GM21360 (cell line): ENCODE data around the gene HHEX.
A peak's percentile ranks its signal among the peaks of the same experiment; 100 is the strongest.

Source experiments
- ATAC-seq: cut with Tn5 transposase; IDR thresholded peaks from one replicate; pipeline ENCODE4 v1.9.1; 2021; ENCODE audit warnings: mild to moderate bottlenecking, moderate library complexity; ENCODE audit not compliant: unreplicated experiment

The HHEX gene

GRCh38 chr10:92692697-92693533 is 3.2 kb downstream of the HHEX start:
- ATAC-seq: no peak

DNA sequence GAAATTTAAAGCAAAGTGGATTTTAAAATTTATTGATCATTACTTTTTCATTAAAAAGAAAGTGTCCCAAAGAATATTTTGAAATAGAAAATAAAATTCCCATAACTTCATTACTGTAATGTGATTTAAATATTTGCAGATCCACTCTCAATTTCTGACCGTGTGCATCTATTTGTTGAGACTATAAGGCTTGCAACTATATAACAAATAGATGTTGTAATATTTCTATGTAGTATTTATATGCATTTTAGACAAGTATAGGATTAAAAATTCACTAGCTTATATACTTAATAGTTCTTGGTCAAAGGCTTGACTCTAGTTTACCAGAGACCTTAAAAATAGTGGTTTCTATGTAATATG is 3.8 kb downstream of the HHEX start:
- no peak for ATAC-seq

- no peak for ATAC-seq
Measured at GRCh38 chr10:92695679-92696605, 6.2 kb downstream of the HHEX start.

GRCh38 chr10:92696606-92697383 is 7.0 kb downstream of the HHEX start:
- ATAC-seq: no peak

DNA sequence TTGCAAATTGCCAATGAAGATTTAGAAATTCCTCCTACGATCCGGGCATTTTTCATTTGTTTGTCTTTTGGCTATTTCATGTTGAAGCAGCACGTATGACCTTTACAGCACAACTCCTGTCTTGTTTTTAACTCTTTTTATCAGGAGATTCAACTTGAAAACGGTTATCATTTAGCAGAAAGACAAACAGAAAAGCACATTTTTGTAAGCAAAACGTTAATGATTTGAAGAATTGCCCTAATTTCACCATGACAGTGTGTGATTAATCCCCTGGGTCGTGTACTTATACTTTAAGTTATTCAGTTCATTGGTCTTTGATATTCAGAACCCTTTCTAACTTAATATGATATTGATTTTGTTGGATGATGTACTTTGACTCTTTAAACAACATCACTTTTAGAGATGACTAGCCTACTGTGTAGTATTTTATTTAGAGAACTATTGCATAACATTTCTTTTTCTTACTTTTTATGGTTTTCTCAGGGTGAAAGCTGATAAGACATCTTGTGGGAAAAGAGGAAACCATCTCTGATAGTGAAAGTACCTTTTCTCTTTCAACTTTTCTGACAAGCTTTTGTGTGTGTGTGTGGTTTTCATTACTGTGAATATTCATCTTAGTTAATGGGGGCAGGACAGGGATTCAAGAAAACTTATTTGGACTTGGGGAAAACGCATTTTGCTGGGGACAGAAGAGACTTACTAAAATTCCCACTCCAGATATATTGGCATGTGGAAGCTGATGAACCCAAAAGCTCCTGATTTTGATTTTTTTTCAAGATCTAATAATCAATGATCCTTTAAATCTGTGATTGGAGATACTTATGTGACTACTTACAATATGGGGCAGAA is 8.1 kb downstream of the HHEX start:
- no peak for ATAC-seq

DNA sequence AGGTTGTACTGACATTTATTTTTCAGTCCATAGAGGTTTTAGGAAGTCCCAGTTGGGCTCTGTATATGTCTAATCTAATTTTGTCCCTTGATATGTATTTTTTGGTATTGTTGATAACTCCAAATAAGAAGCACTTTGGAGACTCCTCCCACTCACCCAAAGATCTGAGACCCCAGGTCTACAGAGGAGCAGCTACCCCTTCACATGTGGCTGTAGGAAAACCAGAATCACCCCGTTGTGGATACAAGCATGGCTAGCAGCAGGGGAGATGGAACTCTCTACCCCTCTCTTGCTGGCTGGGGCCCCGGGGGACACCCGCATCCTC is 9.4 kb downstream of the HHEX start:
- ATAC-seq: no peak

GRCh38 chr10:92699518-92700381 is 10.0 kb downstream of the HHEX start:
- ATAC-seq: no peak

DNA sequence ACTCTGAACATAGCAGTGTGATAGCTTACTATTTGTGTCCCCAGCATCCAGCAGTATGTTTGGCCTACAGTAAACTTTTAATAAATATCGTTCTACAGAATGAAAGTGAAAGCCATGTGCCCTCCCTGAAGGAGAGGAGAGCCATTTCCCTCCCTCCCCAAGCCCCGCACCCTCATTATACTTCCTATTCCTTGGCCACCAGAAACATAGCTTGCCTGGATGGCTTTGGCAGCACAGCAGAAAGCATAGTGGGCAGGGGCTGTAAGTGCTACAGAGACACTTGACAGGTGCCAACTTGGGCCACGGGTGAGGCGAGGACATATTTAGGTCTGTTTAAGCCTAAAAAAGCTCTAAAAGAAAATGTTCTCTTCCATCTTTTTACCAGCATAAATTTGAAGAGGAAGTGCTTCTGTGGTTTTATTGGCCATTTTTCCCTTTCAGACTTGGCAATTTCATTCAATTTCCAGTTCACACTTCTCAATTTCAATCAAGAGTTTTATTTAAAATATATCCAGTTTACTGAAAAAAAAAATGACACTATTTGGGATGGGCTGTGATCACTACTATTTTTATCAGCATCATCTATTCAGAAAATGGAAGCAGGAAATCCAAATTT is 12.7 kb downstream of the HHEX start:
- ATAC-seq: no peak

DNA sequence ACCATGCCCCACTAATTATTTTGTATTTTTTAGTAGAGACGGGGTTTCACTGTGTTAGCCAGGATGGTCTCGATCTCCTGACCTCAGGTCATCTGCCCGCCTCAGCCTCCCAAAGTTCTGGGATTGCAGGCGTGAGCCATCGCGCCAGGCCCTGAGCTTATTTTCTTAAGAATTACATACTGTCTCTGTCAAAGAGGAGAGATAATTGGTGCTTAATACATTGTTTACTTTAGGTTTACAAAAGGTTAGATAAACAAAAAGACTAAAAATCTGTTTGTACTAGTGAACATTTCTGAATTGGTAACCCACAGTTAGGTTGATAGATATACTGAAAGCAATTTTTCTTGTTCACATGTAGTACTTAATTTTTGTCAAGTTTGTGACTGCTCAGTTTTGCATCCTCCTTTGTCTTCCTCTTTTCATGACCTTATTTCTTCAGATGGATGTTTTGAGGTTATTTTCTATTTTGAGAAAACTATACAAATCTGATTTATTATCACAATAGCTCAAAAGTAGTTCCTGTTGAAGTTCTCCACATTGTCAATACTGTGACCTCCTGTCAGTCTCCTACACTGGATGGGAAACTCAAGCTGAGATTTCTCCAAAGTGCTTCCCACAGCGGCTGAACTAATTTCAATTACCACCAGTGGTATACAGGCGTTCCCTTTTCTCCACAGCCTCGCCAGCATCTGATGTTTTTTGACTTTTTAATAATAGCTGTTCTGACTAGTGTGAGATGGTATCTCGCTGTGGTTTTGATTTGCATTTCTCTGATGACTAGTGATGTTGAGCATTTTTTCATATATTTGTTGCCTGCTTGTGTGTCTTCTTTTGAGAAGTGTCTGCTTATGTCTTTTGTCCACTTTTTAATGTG is 22.5 kb downstream of the HHEX start:
- ATAC-seq: no peak

- no peak for ATAC-seq
Measured at GRCh38 chr10:92714152-92714845, 24.5 kb downstream of the HHEX start.

- ATAC-seq: no peak
Measured at GRCh38 chr10:92714872-92715271, 25.1 kb downstream of the HHEX start.

DNA sequence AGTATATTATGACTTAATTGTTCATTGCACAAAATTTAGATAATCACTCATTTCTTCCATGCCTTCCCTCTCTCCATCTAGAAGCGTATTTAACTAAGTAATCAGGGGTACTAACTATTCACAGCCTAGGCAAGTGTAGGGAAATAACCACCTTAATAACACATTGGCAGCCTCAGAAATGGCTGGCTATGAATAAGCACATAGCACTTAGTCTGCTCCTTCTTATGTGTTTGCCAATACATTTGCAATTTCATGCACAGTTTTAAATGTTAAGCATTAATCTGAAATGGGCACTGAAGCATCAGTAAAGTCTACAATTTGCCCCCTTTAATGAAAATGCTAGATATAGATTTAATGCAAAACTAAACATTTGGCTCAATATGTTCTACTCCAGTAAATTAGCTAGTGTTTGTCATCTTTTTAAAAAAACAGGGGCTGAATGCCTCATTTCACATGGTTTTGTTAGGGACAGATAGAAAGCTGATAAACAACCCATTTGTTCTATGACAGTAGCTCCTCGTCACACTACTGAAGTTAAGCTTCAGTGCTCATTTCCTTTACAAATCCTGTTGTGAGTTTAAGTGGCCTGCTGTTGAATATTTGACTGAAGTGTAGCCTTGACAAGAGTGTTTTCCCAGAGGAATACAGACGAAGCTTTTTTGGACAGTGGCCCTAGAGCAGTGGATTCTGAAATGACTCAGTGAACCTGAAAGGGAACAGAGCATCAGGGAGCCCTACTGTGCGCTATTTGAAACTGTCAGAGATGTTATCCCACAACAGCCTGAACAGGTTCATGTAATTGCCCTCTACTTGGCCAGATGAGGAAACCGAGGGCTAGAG is 30.5 kb downstream of the HHEX start:
- no peak for ATAC-seq

DNA sequence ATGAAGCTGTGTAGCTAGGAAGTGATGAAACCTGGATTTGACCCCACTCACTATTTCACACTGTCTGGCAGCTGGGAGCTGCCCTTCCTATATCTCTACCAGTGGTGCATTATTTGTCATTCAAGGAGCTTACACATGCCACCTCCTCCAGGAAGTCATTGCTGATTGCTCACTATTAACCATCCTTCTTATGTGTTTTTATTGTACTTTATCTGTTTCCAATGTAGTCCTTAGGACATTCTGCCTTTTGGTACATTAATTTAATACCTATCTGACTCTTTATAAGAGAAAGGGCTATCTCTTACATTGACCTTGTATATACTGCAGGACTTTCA is 31.0 kb downstream of the HHEX start:
- ATAC-seq: no peak

DNA sequence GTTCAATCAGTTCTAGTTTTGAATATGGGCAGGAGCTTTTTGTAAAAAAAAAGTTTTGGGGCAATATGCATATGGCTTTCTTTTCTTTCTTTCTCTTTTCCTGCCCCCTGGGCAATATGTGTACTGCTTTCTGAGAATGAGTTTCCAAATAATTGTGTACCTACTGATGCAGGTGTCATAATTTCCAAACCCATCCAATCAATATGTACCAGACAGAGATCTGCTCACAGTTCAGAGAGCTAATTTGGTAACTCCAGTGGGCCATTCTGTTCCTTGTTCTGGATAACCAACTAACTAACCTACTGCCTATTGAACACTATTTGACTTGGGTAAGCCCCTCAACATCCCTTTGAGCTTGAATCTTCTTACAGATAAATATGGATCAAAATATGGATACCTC is 32.6 kb downstream of the HHEX start:
- no peak for ATAC-seq

DNA sequence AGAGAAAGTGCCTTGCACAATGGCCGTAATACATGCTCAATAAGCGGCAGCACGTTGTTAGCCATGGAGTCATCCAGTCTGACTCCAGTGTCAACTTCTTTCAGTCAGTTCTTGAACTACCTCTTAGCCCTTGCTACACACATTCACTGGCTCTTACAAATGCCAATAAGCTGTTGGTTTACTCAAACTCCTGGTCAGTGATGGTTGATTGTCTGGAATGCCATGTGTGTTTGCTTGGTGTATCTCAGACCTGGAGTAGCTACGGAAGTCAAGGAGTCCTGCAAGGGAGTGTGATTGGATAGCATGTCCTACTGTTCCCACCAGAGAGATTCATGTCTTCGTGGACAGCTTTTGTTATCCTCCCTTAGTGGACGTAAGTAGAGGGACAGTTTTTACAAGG is 37.4 kb downstream of the HHEX start:
- no peak for ATAC-seq

DNA sequence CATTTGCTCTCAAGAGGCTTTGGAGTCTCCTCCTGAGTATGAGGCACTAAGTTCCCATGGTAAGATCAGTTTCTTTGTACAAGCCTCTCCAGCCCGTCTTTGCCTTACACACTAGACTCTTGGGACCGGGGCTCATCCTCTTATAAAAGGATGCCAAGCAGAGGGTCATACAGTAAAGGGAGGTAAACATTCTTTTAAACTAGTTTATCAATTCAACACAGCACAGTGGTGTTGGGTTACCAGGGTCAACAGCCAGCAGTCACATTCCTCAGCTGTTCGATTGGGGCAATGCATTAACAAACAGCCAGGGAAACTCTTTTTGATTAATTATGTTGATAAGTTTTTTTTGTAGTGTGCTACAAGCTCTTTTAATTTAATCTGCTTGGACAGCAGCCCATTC is 37.8 kb downstream of the HHEX start:
- no peak for ATAC-seq

GRCh38 chr10:92729886-92730285 is 40.1 kb downstream of the HHEX start:
- ATAC-seq: peak; percentile 80
